ENCODE results near the gene RYK.
"Not testable (repeated sequence)": the region's sequence is repeated elsewhere in the genome, so short reads cannot be mapped to it uniquely, and the experiment has no call there.

RYK gene

GRCh38 chr3:134250717-134251220 is at the start of gene RYK:
Gene RYK, minus strand, starts transcription at chr3:134250859. Its CDS starts 205 bp downstream, at chr3:134250654.
- peak; percentile 87 for DNase-seq
- in situ Hi-C loops (cut with MboI; ENCODE audit: low pct_unique_long_range_greater_than_20kb, low sequenced_read_pairs) = no loop called here

- no peak for DNase-seq
- in situ Hi-C loops (cut with MboI; ENCODE audit: low pct_unique_long_range_greater_than_20kb, low sequenced_read_pairs) = loop anchor here (10.0 kb wide), 1 partner anchor 85 kb away; no protein-coding TSS in a partner anchor
Measured at GRCh38 chr3:134299888-134300206, 49.2 kb upstream of the RYK start.

- DNase-seq = peak; percentile 16
Measured at GRCh38 chr3:134299185-134299887, 48.7 kb upstream of the RYK start.

GRCh38 chr3:134298249-134298648 is 47.6 kb upstream of the RYK start:
- no peak for DNase-seq
- in situ Hi-C loops (cut with MboI; ENCODE audit: low pct_unique_long_range_greater_than_20kb, low sequenced_read_pairs) = no loop called here

More at GRCh38 chr3:134299185-134299887, 48.7 kb upstream of the RYK start:
- in situ Hi-C loops (cut with MboI; ENCODE audit: low pct_unique_long_range_greater_than_20kb, low sequenced_read_pairs) = no loop called here

GRCh38 chr3:134296616-134297015 is 46.0 kb upstream of the RYK start:
- no peak for DNase-seq
- in situ Hi-C loops (cut with MboI; ENCODE audit: low pct_unique_long_range_greater_than_20kb, low sequenced_read_pairs) = no loop called here

GRCh38 chr3:134295930-134296329 is 45.3 kb upstream of the RYK start:
- no peak for DNase-seq
- in situ Hi-C loops (cut with MboI; ENCODE audit: low pct_unique_long_range_greater_than_20kb, low sequenced_read_pairs) = no loop called here

GRCh38 chr3:134294302-134295280 is 43.9 kb upstream of the RYK start:
- in situ Hi-C loops (cut with MboI; ENCODE audit: low pct_unique_long_range_greater_than_20kb, low sequenced_read_pairs) = no loop called here
- peak; percentile 29 for DNase-seq

- DNase-seq = no peak
- in situ Hi-C loops (cut with MboI; ENCODE audit: low pct_unique_long_range_greater_than_20kb, low sequenced_read_pairs) = no loop called here
Measured at GRCh38 chr3:134291319-134292254, 40.9 kb upstream of the RYK start.

GRCh38 chr3:134287512-134287911 is 36.9 kb upstream of the RYK start:
- no peak for DNase-seq
- in situ Hi-C loops (cut with MboI; ENCODE audit: low pct_unique_long_range_greater_than_20kb, low sequenced_read_pairs) = no loop called here

- in situ Hi-C loops (cut with MboI; ENCODE audit: low pct_unique_long_range_greater_than_20kb, low sequenced_read_pairs) = no loop called here
- DNase-seq = no peak
Measured at GRCh38 chr3:134284438-134284837, 33.8 kb upstream of the RYK start.

GRCh38 chr3:134282659-134283047 is 32.0 kb upstream of the RYK start:
- no peak for DNase-seq
- in situ Hi-C loops (cut with MboI; ENCODE audit: low pct_unique_long_range_greater_than_20kb, low sequenced_read_pairs) = no loop called here

- no peak for DNase-seq
- in situ Hi-C loops (cut with MboI; ENCODE audit: low pct_unique_long_range_greater_than_20kb, low sequenced_read_pairs) = no loop called here
Measured at GRCh38 chr3:134281912-134282658, 31.4 kb upstream of the RYK start.

GRCh38 chr3:134279466-134279865 is 28.8 kb upstream of the RYK start:
- DNase-seq = no peak
- in situ Hi-C loops (cut with MboI; ENCODE audit: low pct_unique_long_range_greater_than_20kb, low sequenced_read_pairs) = no loop called here

GRCh38 chr3:134277066-134277660 is 26.5 kb upstream of the RYK start:
- DNase-seq = no peak
- in situ Hi-C loops (cut with MboI; ENCODE audit: low pct_unique_long_range_greater_than_20kb, low sequenced_read_pairs) = no loop called here

- in situ Hi-C loops (cut with MboI; ENCODE audit: low pct_unique_long_range_greater_than_20kb, low sequenced_read_pairs) = no loop called here
Measured at GRCh38 chr3:134276086-134276485, 25.4 kb upstream of the RYK start.

GRCh38 chr3:134275110-134275509 is 24.5 kb upstream of the RYK start:
- DNase-seq; in situ Hi-C loops (cut with MboI; ENCODE audit: low pct_unique_long_range_greater_than_20kb, low sequenced_read_pairs): not testable (repeated sequence)

More at GRCh38 chr3:134276086-134276485, 25.4 kb upstream of the RYK start:
- DNase-seq = no peak

GRCh38 chr3:134274571-134274970 is 23.9 kb upstream of the RYK start:
- in situ Hi-C loops (cut with MboI; ENCODE audit: low pct_unique_long_range_greater_than_20kb, low sequenced_read_pairs) = no loop called here
- DNase-seq = no peak

GRCh38 chr3:134267996-134268395 is 17.3 kb upstream of the RYK start:
- in situ Hi-C loops (cut with MboI; ENCODE audit: low pct_unique_long_range_greater_than_20kb, low sequenced_read_pairs) = no loop called here
- DNase-seq = no peak
